ENCODE data around the gene IKZF1. TPM values are rescaled to one million over a fixed set of nuclear protein-coding genes. Genes with fewer than 3 reads are reported as not detected.
A peak's percentile ranks its signal among the peaks of the same experiment; 100 is the strongest.

The IKZF1 gene
- total RNA-seq, 4 donors from 2014 or later = 25.3 to 108 (median 31.7) TPM

GRCh38 chr7:50449501-50449880, 145.0 kb downstream of the IKZF1 start:
- Histone ChIP-seq H3K4me1 (peaks cover 0 to 10% (median 4%) of the 10 kb centered on the region in 4 donors), H3K9me3 (no peaks in the 10 kb centered on the region), H3K27me3 (no peaks in the 10 kb centered on the region), H3K27ac (peak overlapping the region; percentile 71 to 77 (median 74)), H3K4me3 (peak overlapping the region; percentile 65 to 85 (median 73)), H3K36me3 (peaks cover 0 to 15% (median 0%) of the 10 kb centered on the region in 3 donors)
- TF ChIP-seq, protein P1, sequence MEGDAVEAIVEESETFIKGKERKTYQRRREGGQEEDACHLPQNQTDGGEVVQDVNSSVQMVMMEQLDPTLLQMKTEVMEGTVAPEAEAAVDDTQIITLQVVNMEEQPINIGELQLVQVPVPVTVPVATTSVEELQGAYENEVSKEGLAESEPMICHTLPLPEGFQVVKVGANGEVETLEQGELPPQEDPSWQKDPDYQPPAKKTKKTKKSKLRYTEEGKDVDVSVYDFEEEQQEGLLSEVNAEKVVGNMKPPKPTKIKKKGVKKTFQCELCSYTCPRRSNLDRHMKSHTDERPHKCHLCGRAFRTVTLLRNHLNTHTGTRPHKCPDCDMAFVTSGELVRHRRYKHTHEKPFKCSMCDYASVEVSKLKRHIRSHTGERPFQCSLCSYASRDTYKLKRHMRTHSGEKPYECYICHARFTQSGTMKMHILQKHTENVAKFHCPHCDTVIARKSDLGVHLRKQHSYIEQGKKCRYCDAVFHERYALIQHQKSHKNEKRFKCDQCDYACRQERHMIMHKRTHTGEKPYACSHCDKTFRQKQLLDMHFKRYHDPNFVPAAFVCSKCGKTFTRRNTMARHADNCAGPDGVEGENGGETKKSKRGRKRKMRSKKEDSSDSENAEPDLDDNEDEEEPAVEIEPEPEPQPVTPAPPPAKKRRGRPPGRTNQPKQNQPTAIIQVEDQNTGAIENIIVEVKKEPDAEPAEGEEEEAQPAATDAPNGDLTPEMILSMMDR (IDR thresholded peaks at IDR 0.05) = no peak
- no peak for TF ChIP-seq POLR2A (IDR thresholded peaks at IDR 0.05)
- no peak for DNase-seq

GRCh38 chr7:50449881-50450589, 145.5 kb downstream of the IKZF1 start, which contains the start of gene FIGNL1:
TSS of gene FIGNL1 (minus strand) at chr7:50450350. CDS start at chr7:50447287, 3,063 bp downstream.
- DNase-seq = peak; percentile 72 to 88 (median 88)
- no peaks in the 10 kb centered on the region for H3K27me3 ChIP-seq
- peak within 1 kb of the TSS; percentile 71 to 77 (median 74) for H3K27ac ChIP-seq
- TF ChIP-seq, protein P1 (IDR thresholded peaks at IDR 0.05) = peak in 1 of 6 experiments; percentile 8
- TF ChIP-seq POLR2A (IDR thresholded peaks at IDR 0.05) = peak; percentile 31 to 45
- H3K36me3 ChIP-seq = peaks cover 0 to 14% (median 0%) of the 10 kb centered on the region in 3 donors
- no peaks in the 10 kb centered on the region for H3K9me3 ChIP-seq
- H3K4me1 ChIP-seq = peaks cover 0 to 10% (median 4%) of the 10 kb centered on the region in 4 donors
- peak within 1 kb of the TSS; percentile 65 to 85 (median 73) for H3K4me3 ChIP-seq

DNA sequence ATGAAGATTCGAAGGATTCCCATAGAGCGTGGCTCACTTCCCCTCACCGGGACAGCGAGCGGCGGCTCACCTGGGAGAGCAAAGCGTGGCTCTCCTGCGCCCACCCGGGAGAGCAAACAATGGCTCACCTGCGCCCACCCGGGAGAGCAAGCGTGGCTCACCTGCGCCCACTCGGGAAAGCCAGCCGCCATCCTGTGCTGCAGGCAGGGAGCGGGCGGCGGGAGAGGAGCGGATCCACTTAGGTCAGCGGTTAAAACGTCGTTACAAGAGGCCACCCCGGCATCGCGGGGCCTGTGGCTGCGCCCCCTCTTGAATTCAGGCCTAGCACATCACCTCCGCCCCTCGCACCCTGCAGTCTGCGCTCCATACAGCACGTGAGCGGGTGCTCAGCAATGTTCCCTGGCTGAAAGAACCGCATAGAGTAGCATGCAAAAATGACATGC, 146.1 kb downstream of the IKZF1 start:
- DNase-seq = peak in 2 of 3 donors; percentile 36 to 54

More for the DNA sequence above, 146.1 kb downstream of the IKZF1 start:
- H3K9me3 ChIP-seq = no peaks in the 10 kb centered on the region
- peak overlapping the region; percentile 71 to 77 (median 74) for H3K27ac ChIP-seq
- H3K4me3 ChIP-seq = peak overlapping the region; percentile 65 to 85 (median 73)
- H3K27me3 ChIP-seq = no peaks in the 10 kb centered on the region
- peaks cover 0 to 10% (median 4%) of the 10 kb centered on the region in 4 donors for H3K4me1 ChIP-seq
- H3K36me3 ChIP-seq = peaks cover 0 to 9% (median 0%) of the 10 kb centered on the region in 3 donors
- TF ChIP-seq, protein P1 (IDR thresholded peaks at IDR 0.05) = no peak
- TF ChIP-seq POLR2A (IDR thresholded peaks at IDR 0.05) = no peak

Small RNA genes within 50 kb of the gene (small RNA-seq; reads per million reads assigned to genes)
- gene RNU6-1091P = 0 reads per million in 2 donors

Other genes starting within 250 kb of the IKZF1 start
- gene ZPBP, start 211.5 kb upstream of the IKZF1 start, total RNA-seq = not detected
- gene FIGNL1, start 145.6 kb downstream of the IKZF1 start, total RNA-seq = 10 to 100 TPM in 1 of 4 donors, 1 to 10 TPM in 3; 5.5 to 12.4 (median 5.9) TPM